HepG2 (cell line): ENCODE data around the gene OR2A2. TPM values are rescaled to one million over a fixed set of nuclear protein-coding genes. Genes with fewer than 3 reads are reported as not detected.

ENCODE experiments used
- ATAC-seq: fragments of 200-7000 bp; cut with Tn5 transposase; 3 replicates; pipeline ENCODE4 v1.9.1; 2020; ENCODE audit warnings: mild to moderate bottlenecking, moderate library complexity
- BruUV-seq: library from RNA; stranded (reverse); fragments of 400-500 nt; replicated peaks from 2 replicates; lab custom pipeline; 2021; lab: Mats Ljungman, UMichigan
- CTCF ChIA-PET: fragments of 300-600 bp; formaldehyde crosslinking; extraction: SDS; loops from one replicate; lab custom pipeline; 2021; ENCODE audit warnings: low total read pairs, inconsistent platforms, low intra/inter-chr PET ratio; lab: Yijun Ruan, JAX
- POLR2A ChIA-PET: fragments of 350-600 bp; sonication (Branson Sonifier 250); formaldehyde crosslinking; loops from one replicate; lab custom pipeline; 2020; ENCODE audit warnings: antibody characterized with exemption, inconsistent platforms; lab: Yijun Ruan, JAX
- DNase-seq: peaks from one replicate; pipeline ENCODE4 v3.0.0-alpha.2; 2015; ENCODE audit warnings: low spot score
- FAIRE-seq: peaks from 3 replicates; lab custom pipeline; 2011; peaks lifted over from hg19 to GRCh38; lab: Jason Lieb, UNC
- H2AFZ ChIP-seq: one replicate; pipeline ENCODE4 v1.6.1; 2011; ENCODE audit warnings: low read length, inconsistent platforms
- H3K27ac ChIP-seq: fragments of 300-600 bp; 3 replicates; pipeline ENCODE4 v1.8.0; 2011; ENCODE audit warnings: mixed run types, mild to moderate bottlenecking, mixed read lengths, low read length, inconsistent platforms; ENCODE audit not compliant: insufficient read depth; ENCODE audit errors: extremely low read length
- H3K27me3 ChIP-seq, 2 experiments: fragments of 200-600 bp in 1 of 2; 2 replicates in 1 of 2; 3 replicates in 1 of 2; pipeline versions ENCODE4 v1.6.0 to v1.8.0; 2011; ENCODE audit warnings: low read length in 2 of 2, mild to moderate bottlenecking in 2 of 2, moderate library complexity in 2 of 2, inconsistent platforms in 1 of 2; ENCODE audit not compliant: insufficient read depth in 2 of 2, control insufficient read depth in 1 of 2
- H3K36me3 ChIP-seq, 2 experiments: fragments of 200-600 bp in 1 of 2; replicated peaks in 1 of 2; 2 replicates in 1 of 2; 3 replicates in 1 of 2; pipeline versions ENCODE4 v1.5.1 to v1.8.0; 2011; ENCODE audit warnings: low read length in 2 of 2, inconsistent platforms in 1 of 2; ENCODE audit not compliant: insufficient read depth in 2 of 2, control insufficient read depth in 1 of 2
- H3K4me1 ChIP-seq: 2 replicates; pipeline ENCODE4 v1.5.1; 2012; ENCODE audit warnings: low read length, inconsistent platforms; ENCODE audit not compliant: insufficient read depth
- H3K4me2 ChIP-seq: 2 replicates; pipeline ENCODE4 v1.6.0; 2011; ENCODE audit warnings: low read depth, low read length, inconsistent platforms
- H3K4me3 ChIP-seq, 3 experiments: fragments of 200-600 bp in 1 of 3; sonication (generic), shearing (Covaris generic) in 1 of 3; replicated peaks in 1 of 3; 2 replicates each; pipeline ENCODE4 v1.5.1; 2011 to 2016; ENCODE audit warnings: low read length in 3 of 3, inconsistent platforms in 2 of 3, low read depth in 2 of 3, mild to moderate bottlenecking in 2 of 3, control low read depth in 1 of 3, mixed read lengths in 1 of 3; ENCODE audit not compliant: insufficient read depth in 1 of 3
- H3K79me2 ChIP-seq: one replicate; pipeline ENCODE4 v1.6.1; 2011; ENCODE audit warnings: low read length, inconsistent platforms; ENCODE audit not compliant: insufficient read depth
- H3K9ac ChIP-seq: 2 replicates; pipeline ENCODE4 v1.6.0; 2011; ENCODE audit warnings: mild to moderate bottlenecking, low read depth, low read length, inconsistent platforms; ENCODE audit not compliant: insufficient read depth
- H3K9me3 ChIP-seq: 2 replicates; pipeline ENCODE4 v1.5.1; 2012; ENCODE audit warnings: mild to moderate bottlenecking, low read length
- H4K20me1 ChIP-seq: 2 replicates; pipeline ENCODE4 v1.6.0; 2011; ENCODE audit warnings: inconsistent platforms, mild to moderate bottlenecking, low read length, moderate library complexity; ENCODE audit not compliant: insufficient read depth
- ETV5 ChIP-seq: IDR thresholded peaks from 2 replicates; pipeline ENCODE4 v1.6.1; 2018; ENCODE audit warnings: missing biosample characterization, missing genetic modification reagents, inconsistent platforms, borderline replicate concordance
- GLI4 ChIP-seq: sonication (generic); formaldehyde crosslinking; IDR thresholded peaks from 2 replicates; pipeline ENCODE4 v1.5.1; 2020; ENCODE audit warnings: missing genetic modification reagents, mild to moderate bottlenecking, moderate library complexity, borderline replicate concordance
- HOXA3 ChIP-seq: sonication (generic); formaldehyde crosslinking; IDR thresholded peaks from 2 replicates; pipeline ENCODE4 v1.5.0; 2020; ENCODE audit warnings: missing genetic modification reagents
- NFE2 ChIP-seq: sonication (generic); formaldehyde crosslinking; IDR thresholded peaks from 2 replicates; pipeline ENCODE4 v1.4.0; 2020; ENCODE audit warnings: missing genetic modification reagents
- NFKB2 ChIP-seq: sonication (generic); formaldehyde crosslinking; IDR thresholded peaks from 2 replicates; pipeline ENCODE4 v1.4.0; 2020; ENCODE audit warnings: missing genetic modification reagents, borderline replicate concordance
- SRSF1 ChIP-seq: fragments of 200-400 bp; formaldehyde crosslinking; optimal IDR thresholded peaks from 2 replicates; pipeline ENCODE3; 2017; ENCODE audit warnings: mild to moderate bottlenecking, low read depth, low read length, moderate library complexity
- TBL1XR1 ChIP-seq: fragments of 150-350 bp; IDR thresholded peaks from 2 replicates; pipeline ENCODE4 v1.6.1; 2014; ENCODE audit warnings: borderline replicate concordance, low read length; ENCODE audit not compliant: partially characterized antibody
- XBP1 ChIP-seq: sonication (generic); formaldehyde crosslinking; IDR thresholded peaks from 2 replicates; pipeline ENCODE4 v1.5.0; 2020; ENCODE audit warnings: missing genetic modification reagents
- ZFX ChIP-seq: sonication (generic); formaldehyde crosslinking; IDR thresholded peaks from 2 replicates; pipeline ENCODE4 v1.4.0; 2020; ENCODE audit warnings: mild to moderate bottlenecking, low read depth, missing genetic modification reagents, moderate library complexity
- ZNF292 ChIP-seq: sonication (generic); formaldehyde crosslinking; IDR thresholded peaks from 2 replicates; pipeline ENCODE4 v1.8.1; 2022; ENCODE audit warnings: mild to moderate bottlenecking, low read depth, missing genetic modification reagents, borderline replicate concordance
- ZNF431 ChIP-seq: sonication (generic); formaldehyde crosslinking; IDR thresholded peaks from 2 replicates; pipeline ENCODE4 v1.9.0; 2022; ENCODE audit warnings: missing genetic modification reagents, low read depth, mild to moderate bottlenecking, borderline replicate concordance
- ZNF460 ChIP-seq: sonication (generic); formaldehyde crosslinking; IDR thresholded peaks from 2 replicates; pipeline ENCODE4 v1.5.1; 2020; ENCODE audit warnings: missing genetic modification reagents, mild to moderate bottlenecking, borderline replicate concordance
- ZNF687 ChIP-seq: sonication (generic); formaldehyde crosslinking; IDR thresholded peaks from 2 replicates; pipeline ENCODE4 v1.5.1; 2020; ENCODE audit warnings: mild to moderate bottlenecking, missing genetic modification reagents, moderate library complexity
- ZNF766 ChIP-seq: sonication (generic); formaldehyde crosslinking; IDR thresholded peaks from 2 replicates; pipeline ENCODE4 v1.5.0; 2020; ENCODE audit warnings: missing genetic modification reagents, borderline replicate concordance
- ZXDC ChIP-seq: sonication (generic); formaldehyde crosslinking; IDR thresholded peaks from 2 replicates; pipeline ENCODE4 v1.5.0; 2020; ENCODE audit warnings: mild to moderate bottlenecking, missing genetic modification reagents
- in situ Hi-C: cut with HindIII; loops from 2 replicates; pipeline ENCODE4 v1.10.0; 2017; ENCODE audit warnings: low pct_unique_long_range_greater_than_20kb; ENCODE audit not compliant: extremely low pct_ligation_motif_present
- intact Hi-C: fragments of 100-400 bp; cut with micrococcal nuclease; formaldehyde crosslinking; loops from one replicate; pipeline ENCODE4 v1.10.0; 2022; ENCODE audit not compliant: unreplicated experiment
- polyA plus RNA-seq, 8 experiments: library from polyadenylated mRNA; depleted of rRNA in 3 of 8; stranded (reverse) in 7 of 8; unstranded in 1 of 8; fragments of >200 nt; fragmentation: Illumina TruSeq in 4 of 8; extraction: Trizol in 4 of 8; gene quantifications; 2 replicates each; pipeline versions ENCODE4 v1.2.1 to v1.2.3, GENCODE V29; 2011 to 2016; ENCODE audit warnings: low read depth in 4 of 8, missing spikeins in 1 of 8, mixed read lengths in 1 of 8; ENCODE audit not compliant: insufficient read depth in 1 of 8
- total RNA-seq, 5 experiments: library from RNA; depleted of rRNA; stranded (reverse); fragments of >200 nt; fragmentation: Illumina TruSeq; extraction: Trizol; gene quantifications; 2 replicates each; pipeline ENCODE4 v1.2.3, GENCODE V29; 2016; ENCODE audit warnings: low read depth in 1 of 5

Gene OR2A2
- total and polyA plus RNA-seq, 2 of the 13 experiments (the other 11 are each of a cell fraction or from before 2014, with no cell fraction given) = not detected

GRCh38 chr7:144105211-144105610 lies 4.2 kb upstream of the OR2A2 start:
- Histone ChIP-seq H3K4me1 (no peaks in the 10 kb centered on the region), H3K27me3 (no peaks in the 10 kb centered on the region), H2AFZ (no peak overlapping the region), H3K36me3 (no peaks in the 10 kb centered on the region), H3K79me2 (no peaks in the 10 kb centered on the region), H3K27ac (no peak overlapping the region), H4K20me1 (no peaks in the 10 kb centered on the region), H3K9me3 (no peaks in the 10 kb centered on the region), H3K4me2 (no peak overlapping the region), H3K4me3 (no peak overlapping the region), H3K9ac (no peak overlapping the region)
- ChIA-PET POLR2A (no interaction called here), CTCF (no interaction called here)
- DNase-seq (no peak), ATAC-seq (no peak), FAIRE-seq (no peak)
- TF ChIP-seq ZNF292 (CRISPR knock-in tag) = no peak
- no peak for TF ChIP-seq HOXA3 (CRISPR knock-in tag)
- no peak for TF ChIP-seq ZFX (CRISPR knock-in tag)
- no peak for TF ChIP-seq TBL1XR1
- TF ChIP-seq NFKB2 (CRISPR knock-in tag) = no peak
- no peak for TF ChIP-seq GLI4
- TF ChIP-seq ETV5 (CRISPR knock-in tag) = no peak
- TF ChIP-seq XBP1 (CRISPR knock-in tag) = no peak
- TF ChIP-seq ZNF687 (CRISPR knock-in tag) = no peak
- TF ChIP-seq ZNF431 (CRISPR knock-in tag) = no peak
- TF ChIP-seq ZNF766 (CRISPR knock-in tag) = no peak
- TF ChIP-seq SRSF1 = no peak
- no peak for TF ChIP-seq NFE2 (CRISPR knock-in tag)
- TF ChIP-seq ZXDC = no peak
- TF ChIP-seq ZNF460 = no peak
- BruUV-seq = no TSS peak
- intact Hi-C loops (no loop called here), in situ Hi-C loops (no loop called here)
